ENCODE results near the gene ANO7. TPM values are rescaled to one million over a fixed set of nuclear protein-coding genes. Genes with fewer than 3 reads are reported as not detected.

Gene ANO7
- total RNA-seq, 2 donors from 2014 or later = 140 to 187 TPM

GRCh38 chr2:241267249-241268067, 79.0 kb downstream of the ANO7 start:
- WGBS = 80% methylated on average over 12 of the region's 12 CpGs

GRCh38 chr2:241268306-241268705, 79.8 kb downstream of the ANO7 start:
- intact Hi-C loops (cut with DNase I) = no loop called here
- no peak for DNase-seq (ENCODE audit: low spot score)
- TF ChIP-seq POLR2AphosphoS5 (IDR thresholded peaks at IDR 0.05) (no peak), CTCF (IDR thresholded peaks at IDR 0.05) (no peak), POLR2A (IDR thresholded peaks at IDR 0.05) (no peak)
- no peaks in the 10 kb centered on the region for H3K27me3 ChIP-seq (replicated peaks; ENCODE audit: insufficient read depth)
- H3K4me3 ChIP-seq = no peak overlapping the region
- peaks cover 9 to 13% of the 10 kb centered on the region in 2 donors for H3K36me3 ChIP-seq
- no peak overlapping the region for H3K27ac ChIP-seq
- 67% methylated on average over 7 of the region's 7 CpGs for whole genome bisulfite sequencing
- peaks cover 9% of the 10 kb centered on the region for H3K4me1 ChIP-seq (replicated peaks)
- H3K9me3 ChIP-seq = no peaks in the 10 kb centered on the region

More at GRCh38 chr2:241267249-241268067, 79.0 kb downstream of the ANO7 start:
- no peaks in the 10 kb centered on the region for H3K9me3 ChIP-seq
- peaks cover 12 to 22% of the 10 kb centered on the region in 2 donors for H3K36me3 ChIP-seq
- peaks cover 9% of the 10 kb centered on the region for H3K4me1 ChIP-seq (replicated peaks)
- TF ChIP-seq POLR2AphosphoS5 (IDR thresholded peaks at IDR 0.05) (no peak), POLR2A (IDR thresholded peaks at IDR 0.05) (no peak), CTCF (IDR thresholded peaks at IDR 0.05) (no peak)
- H3K27ac ChIP-seq = no peak overlapping the region
- no peak for DNase-seq (ENCODE audit: low spot score)
- H3K4me3 ChIP-seq = no peak overlapping the region
- H3K27me3 ChIP-seq (replicated peaks; ENCODE audit: insufficient read depth) = no peaks in the 10 kb centered on the region
- intact Hi-C loops (cut with DNase I) = no loop called here

- Histone ChIP-seq H3K36me3 (peaks cover 8 to 9% of the 10 kb centered on the region in 2 donors), H3K4me1 (replicated peaks) (peaks cover 9% of the 10 kb centered on the region), H3K4me3 (no peak overlapping the region), H3K27ac (no peak overlapping the region), H3K27me3 (replicated peaks; ENCODE audit: insufficient read depth) (no peaks in the 10 kb centered on the region), H3K9me3 (no peaks in the 10 kb centered on the region)
- DNase-seq (ENCODE audit: low spot score) = no peak
- 74% methylated on average over 14 of the region's 14 CpGs for WGBS
- TF ChIP-seq POLR2A (IDR thresholded peaks at IDR 0.05) = no peak
- no peak for TF ChIP-seq POLR2AphosphoS5 (IDR thresholded peaks at IDR 0.05)
- no peak for TF ChIP-seq CTCF (IDR thresholded peaks at IDR 0.05)
- intact Hi-C loops (cut with DNase I) = no loop called here
Observed at GRCh38 chr2:241268716-241269445, 80.4 kb downstream of the ANO7 start.

GRCh38 chr2:241269707-241270520, 81.4 kb downstream of the ANO7 start:
- peak overlapping the region in 1 of 2 donors; percentile 99 for H3K27ac ChIP-seq
- H3K27me3 ChIP-seq (replicated peaks; ENCODE audit: insufficient read depth) = no peaks in the 10 kb centered on the region
- DNase-seq (ENCODE audit: low spot score) = peak; percentile 45
- intact Hi-C loops (cut with DNase I) = loop anchor here (5.0 kb wide), 2 partner anchors 87 to 168 kb away; partner anchors contain the start of genes FARP2 and MTERF4
- no peaks in the 10 kb centered on the region for H3K9me3 ChIP-seq
- H3K4me3 ChIP-seq = peak overlapping the region; percentile 94 to 100
- peaks cover 3 to 9% of the 10 kb centered on the region in 2 donors for H3K36me3 ChIP-seq
- 53% methylated on average over 15 of the region's 15 CpGs for WGBS
- H3K4me1 ChIP-seq (replicated peaks) = peaks cover 9% of the 10 kb centered on the region
- TF ChIP-seq POLR2AphosphoS5 (IDR thresholded peaks at IDR 0.05) (peak; percentile 41), POLR2A (IDR thresholded peaks at IDR 0.05) (no peak), CTCF (IDR thresholded peaks at IDR 0.05) (no peak)

All from prostate gland (tissue), 2 donors.